PC-9 (cell line): ENCODE data around the gene KCNH6. TPM values are rescaled to one million over a fixed set of nuclear protein-coding genes. Genes with fewer than 3 reads are reported as not detected.

ENCODE experiments used
- Bru-seq: library from RNA; stranded (reverse); fragments of 400-500 nt; gene quantifications from one replicate; lab custom pipeline; 2021; lab: Mats Ljungman, UMichigan
- BruChase-seq, 2 experiments: library from RNA; stranded (reverse); fragments of 400-500 nt; gene quantifications; one replicate each; lab custom pipeline; 2021; lab: Mats Ljungman, UMichigan
- BruUV-seq: library from RNA; stranded (reverse); fragments of 400-500 nt; replicated peaks from 2 replicates; lab custom pipeline; 2021; lab: Mats Ljungman, UMichigan
- CTCF ChIA-PET: fragments of 300-600 bp; sonication (Branson Sonifier 250); formaldehyde crosslinking; loops from one replicate; lab custom pipeline; 2022; ENCODE audit warnings: antibody characterized with exemption; lab: Charles Lee
- POLR2A ChIA-PET: fragments of 300-600 bp; sonication (Branson Sonifier 250); formaldehyde crosslinking; loops from one replicate; lab custom pipeline; 2022; ENCODE audit warnings: antibody characterized with exemption; ENCODE audit not compliant: unreplicated experiment; lab: Charles Lee
- DNase-seq, 2 experiments: peaks; one replicate each; pipeline versions ENCODE4 v3.0.0 to v3.0.0-alpha.2; 2015 to 2022; ENCODE audit warnings: mixed read lengths in 1 of 2
- H2AFZ ChIP-seq: fragments of 200-600 bp; sonication (generic); 2 replicates; pipeline ENCODE4 v1.8.1; 2017; ENCODE audit warnings: antibody characterized with exemption
- H3F3A ChIP-seq: fragments of 200-600 bp; sonication (generic); 2 replicates; pipeline ENCODE4 v1.8.1; 2017; ENCODE audit warnings: antibody characterized with exemption, mild to moderate bottlenecking, low read depth; ENCODE audit not compliant: insufficient read depth
- H3K27ac ChIP-seq: fragments of 200-600 bp; sonication (generic); 2 replicates; pipeline ENCODE4 v1.6.1; 2016; ENCODE audit warnings: mixed run types
- H3K27me3 ChIP-seq: fragments of 200-600 bp; sonication (generic); 2 replicates; pipeline ENCODE4 v1.6.1; 2016; ENCODE audit warnings: low read depth, mixed run types; ENCODE audit not compliant: insufficient read depth
- H3K36me3 ChIP-seq: fragments of 200-600 bp; sonication (generic); 2 replicates; pipeline ENCODE4 v1.6.1; 2016; ENCODE audit warnings: low read depth, mixed run types
- H3K4me1 ChIP-seq: fragments of 200-600 bp; sonication (generic); replicated peaks from 2 replicates; pipeline ENCODE4 v1.6.1; 2016; ENCODE audit warnings: mixed run types; ENCODE audit not compliant: insufficient read depth
- H3K4me2 ChIP-seq: fragments of 200-600 bp; sonication (generic); 2 replicates; pipeline ENCODE4 v1.6.1; 2017; ENCODE audit warnings: mixed run types
- H3K4me3 ChIP-seq: fragments of 200-600 bp; sonication (generic); 2 replicates; pipeline ENCODE4 v1.6.1; 2016; ENCODE audit warnings: mixed run types
- H3K79me2 ChIP-seq: fragments of 200-600 bp; sonication (generic); 2 replicates; pipeline ENCODE4 v1.6.1; 2017; ENCODE audit warnings: low read depth, mixed run types
- H3K9me2 ChIP-seq: fragments of 200-600 bp; sonication (generic); 2 replicates; pipeline ENCODE4 v1.8.1; 2017; ENCODE audit warnings: mild to moderate bottlenecking; ENCODE audit not compliant: insufficient read depth
- H3K9me3 ChIP-seq: fragments of 200-600 bp; sonication (generic); 2 replicates; pipeline ENCODE4 v1.8.1; 2016; ENCODE audit warnings: low read depth; ENCODE audit not compliant: insufficient read depth
- H4K20me1 ChIP-seq: fragments of 200-600 bp; sonication (generic); 2 replicates; pipeline ENCODE4 v1.8.1; 2017; ENCODE audit not compliant: insufficient read depth
- CTCF ChIP-seq: fragments of 200-600 bp; sonication (generic); conservative IDR thresholded peaks from 2 replicates; pipeline ENCODE4 v1.6.1; 2017; ENCODE audit warnings: mixed run types, antibody characterized with exemption, mild to moderate bottlenecking, moderate library complexity
- EZH2 ChIP-seq: fragments of 200-600 bp; sonication (generic); IDR thresholded peaks from 2 replicates; pipeline ENCODE4 v1.8.0; 2017; ENCODE audit warnings: antibody characterized with exemption, low read depth
- intact Hi-C: fragments of 100-400 bp; cut with micrococcal nuclease; formaldehyde crosslinking; loops from one replicate; pipeline ENCODE4 v1.10.0; 2022; ENCODE audit not compliant: unreplicated experiment
- long read RNA-seq: library from polyadenylated mRNA; stranded (forward); transcript quantifications from one replicate; pipeline ENCODE4 v2.0.0, GENCODE V29; 2022
- total RNA-seq: library from RNA; stranded (reverse); gene quantifications from 2 replicates; pipeline ENCODE4 v1.2.3, GENCODE V29; 2021

The KCNH6 gene
- total RNA-seq = not detected in 2 replicates
- percentile 6 among the genes with signal in this experiment for Bru-seq, nascent RNA
- BruChase-seq, experiment 1, labeled RNA remaining after a 2-hour chase = not detected
- percentile 4 among the genes with signal in this experiment for BruChase-seq, experiment 2, labeled RNA remaining after a 6-hour chase
- long read RNA-seq = 0 reads

GRCh38 chr17:63523253-63523855, at the start of gene KCNH6:
KCNH6 (plus strand) TSS chr17:63523358; CDS start chr17:63523414, 56 bp downstream.
- peaks cover 73% of the 10 kb centered on the region for H3K27me3 ChIP-seq
- ChIA-PET POLR2A (no interaction called here), CTCF (no interaction called here)
- no peaks in the 10 kb centered on the region for H3F3A ChIP-seq
- no peak for DNase-seq
- no peaks in the 10 kb centered on the region for H3K9me2 ChIP-seq
- TF ChIP-seq EZH2 = no peak
- no peak for TF ChIP-seq CTCF
- H3K9me3 ChIP-seq = no peaks in the 10 kb centered on the region
- no peaks in the 10 kb centered on the region for H3K79me2 ChIP-seq
- intact Hi-C loops = no loop called here
- peaks cover 3% of the 10 kb centered on the region; the same call in 1 of the 2 replicates for H4K20me1 ChIP-seq
- no peak within 1 kb of the TSS for H3K27ac ChIP-seq
- H3K4me1 ChIP-seq = no peaks in the 10 kb centered on the region
- H2AFZ ChIP-seq = no peak within 1 kb of the TSS
- H3K4me2 ChIP-seq = no peak within 1 kb of the TSS
- no TSS peak for BruUV-seq
- H3K4me3 ChIP-seq = no peak within 1 kb of the TSS
- no peaks in the 10 kb centered on the region for H3K36me3 ChIP-seq

- Histone ChIP-seq H4K20me1 (no peaks in the 10 kb centered on the region), H3K4me2 (no peak overlapping the region), H3F3A (peaks cover 6% of the 10 kb centered on the region; the same call in 1 of the 2 replicates), H3K27ac (no peak overlapping the region), H3K36me3 (no peaks in the 10 kb centered on the region), H3K4me1 (peaks cover 5% of the 10 kb centered on the region), H2AFZ (no peak overlapping the region), H3K9me2 (no peaks in the 10 kb centered on the region; the same call in 1 of the 2 replicates), H3K9me3 (no peaks in the 10 kb centered on the region), H3K27me3 (peaks cover 24% of the 10 kb centered on the region), H3K4me3 (no peak overlapping the region), H3K79me2 (no peaks in the 10 kb centered on the region)
- POLR2A ChIA-PET = no interaction called here
- no TSS peak for BruUV-seq
- intact Hi-C loops = no loop called here
- CTCF ChIA-PET = no interaction called here
- TF ChIP-seq EZH2 (no peak), CTCF (no peak)
- peak in 1 of 2 experiments; percentile 33 for DNase-seq
These were observed 49.0 kb upstream of the KCNH6 start for GRCh38 chr17:63474174-63474573.

GRCh38 chr17:63474586-63475460, 48.3 kb upstream of the KCNH6 start:
- Histone ChIP-seq H3F3A (peaks cover 6% of the 10 kb centered on the region; the same call in 1 of the 2 replicates), H3K27me3 (peaks cover 24% of the 10 kb centered on the region), H3K9me2 (no peaks in the 10 kb centered on the region; the same call in 1 of the 2 replicates), H3K4me1 (peaks cover 5% of the 10 kb centered on the region), H2AFZ (no peak overlapping the region), H3K27ac (no peak overlapping the region), H3K36me3 (no peaks in the 10 kb centered on the region), H3K79me2 (no peaks in the 10 kb centered on the region), H3K4me2 (no peak overlapping the region), H3K9me3 (no peaks in the 10 kb centered on the region), H4K20me1 (no peaks in the 10 kb centered on the region), H3K4me3 (no peak overlapping the region)
- intact Hi-C loops = loop anchor here (5.0 kb wide), 1 partner anchor 803 kb away; no protein-coding TSS in a partner anchor
- ChIA-PET CTCF (interaction anchor here (0.6 kb wide), 1 partner anchor 108 kb away, joined by 3 read pairs; no protein-coding TSS in a partner anchor), POLR2A (no interaction called here)
- no peak for DNase-seq
- no TSS peak for BruUV-seq
- no peak for TF ChIP-seq CTCF
- no peak for TF ChIP-seq EZH2
